Osteoblast (primary cell): Measurements from ENCODE around the gene EDIL3. TPM values are rescaled to one million over a fixed set of nuclear protein-coding genes. Genes with fewer than 3 reads are reported as not detected.

Experiments
- DNase-seq: peaks from one replicate; pipeline ENCODE4 v3.0.0; 2011; ENCODE audit warnings: low spot score, mixed read lengths; ENCODE audit not compliant: insufficient read length; ENCODE audit errors: missing footprints
- H2AFZ ChIP-seq: 2 replicates; pipeline ENCODE4 v1.6.0; 2011; ENCODE audit warnings: mild to moderate bottlenecking, low read length
- H3K27ac ChIP-seq: 2 replicates; pipeline ENCODE4 v1.5.1; 2011; ENCODE audit warnings: mild to moderate bottlenecking, low read depth, low read length, moderate library complexity
- H3K27me3 ChIP-seq: 2 replicates; pipeline ENCODE4 v1.6.0; 2012; ENCODE audit warnings: mild to moderate bottlenecking, control low read depth, inconsistent platforms, low read length, moderate library complexity; ENCODE audit not compliant: insufficient read depth
- H3K36me3 ChIP-seq: 2 replicates; pipeline ENCODE4 v1.5.1; 2011; ENCODE audit warnings: mild to moderate bottlenecking, low read length, control low read depth, moderate library complexity; ENCODE audit not compliant: insufficient read depth
- H3K4me1 ChIP-seq: 2 replicates; pipeline ENCODE4 v1.5.1; 2011; ENCODE audit warnings: mild to moderate bottlenecking, low read length, control low read depth, moderate library complexity; ENCODE audit not compliant: insufficient read depth
- H3K4me2 ChIP-seq: 2 replicates; pipeline ENCODE4 v1.6.0; 2011; ENCODE audit warnings: mild to moderate bottlenecking, low read length; ENCODE audit not compliant: insufficient read depth
- H3K4me3 ChIP-seq: fragments of 200-600 bp; sonication (generic); 3 replicates; pipeline ENCODE4 v1.5.1; 2012; ENCODE audit warnings: mild to moderate bottlenecking, low read length, inconsistent platforms; ENCODE audit not compliant: insufficient read depth
- H3K79me2 ChIP-seq: 2 replicates; pipeline ENCODE4 v1.6.0; 2012; ENCODE audit warnings: mild to moderate bottlenecking, low read length, control low read depth, inconsistent platforms; ENCODE audit not compliant: insufficient read depth
- H3K9me3 ChIP-seq: 2 replicates; pipeline ENCODE4 v1.5.1; 2011; ENCODE audit warnings: low read depth, low read length, control low read depth
- H4K20me1 ChIP-seq: 2 replicates; pipeline ENCODE4 v1.6.0; 2012; ENCODE audit warnings: mild to moderate bottlenecking, low read length, control low read depth; ENCODE audit not compliant: insufficient read depth
- total RNA-seq: library from RNA; depleted of rRNA; stranded (reverse); fragments of >200 nt; gene quantifications from 2 replicates; pipeline ENCODE4 v1.2.3, GENCODE V29; 2012
- TF ChIP-seq, protein P1 (sequence below): IDR thresholded peaks from 2 replicates; pipeline ENCODE4 v1.5.1; 2011; ENCODE audit warnings: mild to moderate bottlenecking, low read depth, low read length, moderate library complexity; ENCODE audit errors: extremely low read depth

Gene EDIL3
- total RNA-seq, 1 donor, result 366 TPM

DNA sequence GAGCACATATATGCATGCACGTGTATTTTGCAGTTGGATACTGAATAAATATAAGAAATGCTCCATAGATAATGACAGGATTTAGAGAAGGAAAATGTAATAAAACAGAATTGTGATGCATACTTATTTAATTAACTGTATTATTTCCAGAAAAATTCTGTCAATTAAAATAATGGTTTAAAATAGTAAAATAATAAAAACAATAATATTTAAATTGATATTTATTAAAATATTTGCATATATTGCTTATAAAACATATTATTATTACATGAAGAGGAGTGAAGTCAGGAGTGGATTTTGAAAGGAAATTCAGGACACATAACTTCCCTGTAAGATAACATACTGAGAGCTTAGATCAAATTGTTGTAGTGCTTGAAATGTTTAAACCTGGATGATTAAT is 21.4 kb upstream of the EDIL3 start:
- Histone ChIP-seq H3K27me3 (no peaks in the 10 kb centered on the region), H3K79me2 (no peaks in the 10 kb centered on the region), H3K9me3 (no peaks in the 10 kb centered on the region), H3K27ac (no peak overlapping the region), H3K4me1 (peaks cover 9% of the 10 kb centered on the region), H3K36me3 (no peaks in the 10 kb centered on the region), H2AFZ (no peak overlapping the region), H3K4me2 (no peak overlapping the region), H4K20me1 (no peaks in the 10 kb centered on the region), H3K4me3 (no peak overlapping the region)
- no peak for DNase-seq
- TF ChIP-seq, protein P1, sequence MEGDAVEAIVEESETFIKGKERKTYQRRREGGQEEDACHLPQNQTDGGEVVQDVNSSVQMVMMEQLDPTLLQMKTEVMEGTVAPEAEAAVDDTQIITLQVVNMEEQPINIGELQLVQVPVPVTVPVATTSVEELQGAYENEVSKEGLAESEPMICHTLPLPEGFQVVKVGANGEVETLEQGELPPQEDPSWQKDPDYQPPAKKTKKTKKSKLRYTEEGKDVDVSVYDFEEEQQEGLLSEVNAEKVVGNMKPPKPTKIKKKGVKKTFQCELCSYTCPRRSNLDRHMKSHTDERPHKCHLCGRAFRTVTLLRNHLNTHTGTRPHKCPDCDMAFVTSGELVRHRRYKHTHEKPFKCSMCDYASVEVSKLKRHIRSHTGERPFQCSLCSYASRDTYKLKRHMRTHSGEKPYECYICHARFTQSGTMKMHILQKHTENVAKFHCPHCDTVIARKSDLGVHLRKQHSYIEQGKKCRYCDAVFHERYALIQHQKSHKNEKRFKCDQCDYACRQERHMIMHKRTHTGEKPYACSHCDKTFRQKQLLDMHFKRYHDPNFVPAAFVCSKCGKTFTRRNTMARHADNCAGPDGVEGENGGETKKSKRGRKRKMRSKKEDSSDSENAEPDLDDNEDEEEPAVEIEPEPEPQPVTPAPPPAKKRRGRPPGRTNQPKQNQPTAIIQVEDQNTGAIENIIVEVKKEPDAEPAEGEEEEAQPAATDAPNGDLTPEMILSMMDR, result no peak

DNA sequence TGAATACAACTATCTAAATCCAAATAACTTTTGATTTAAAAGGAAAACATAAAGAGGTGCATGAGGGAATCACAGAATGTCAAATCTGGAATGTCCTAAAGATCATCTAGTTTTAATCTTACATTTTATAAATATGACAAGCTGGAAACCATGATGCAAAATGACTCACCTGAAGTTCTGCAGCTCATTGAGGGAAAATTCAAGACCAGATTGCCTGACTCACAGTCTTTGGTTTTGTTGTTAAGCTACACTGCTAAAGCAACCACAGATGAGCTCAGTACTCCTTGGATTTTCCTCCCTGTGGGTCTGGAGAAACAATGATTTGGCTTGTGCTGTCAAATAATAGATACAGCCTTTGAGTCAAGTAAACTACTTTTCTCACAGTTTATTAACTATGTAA is 19.1 kb upstream of the EDIL3 start:
- Histone ChIP-seq H4K20me1 (no peaks in the 10 kb centered on the region), H3K4me2 (peak overlapping the region; percentile 12), H3K36me3 (no peaks in the 10 kb centered on the region), H3K4me1 (peaks cover 9% of the 10 kb centered on the region), H3K27me3 (no peaks in the 10 kb centered on the region), H3K4me3 (no peak overlapping the region), H2AFZ (no peak overlapping the region), H3K79me2 (no peaks in the 10 kb centered on the region), H3K9me3 (no peaks in the 10 kb centered on the region), H3K27ac (peak overlapping the region; percentile 78)
- DNase-seq, result peak; percentile 84
- TF ChIP-seq, protein P1, result no peak

DNA sequence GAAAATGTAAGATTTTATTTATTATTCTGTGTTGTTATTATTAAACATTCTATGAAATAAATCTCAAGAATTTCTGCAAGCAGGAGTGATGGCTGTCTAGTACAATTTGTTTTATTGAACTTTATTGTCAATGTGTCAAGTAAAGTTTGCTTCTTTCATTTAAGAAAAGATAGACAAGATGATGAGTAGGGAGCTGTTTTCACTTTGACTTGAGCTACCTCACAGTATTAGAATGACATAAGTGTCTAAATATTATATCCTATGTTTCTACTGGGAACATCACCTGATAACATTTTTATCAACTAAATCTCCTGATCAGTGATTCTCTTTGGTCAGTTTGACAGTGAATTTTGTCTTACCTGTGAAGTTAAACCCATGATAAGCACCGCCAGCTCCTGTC is 12.7 kb upstream of the EDIL3 start:
- TF ChIP-seq, protein P1, result no peak
- Histone ChIP-seq H3K4me3 (no peak overlapping the region), H3K79me2 (peaks cover 2% of the 10 kb centered on the region), H3K36me3 (no peaks in the 10 kb centered on the region), H3K9me3 (no peaks in the 10 kb centered on the region), H3K4me2 (no peak overlapping the region), H3K27ac (no peak overlapping the region), H3K27me3 (no peaks in the 10 kb centered on the region), H3K4me1 (peaks cover 14% of the 10 kb centered on the region), H4K20me1 (no peaks in the 10 kb centered on the region), H2AFZ (no peak overlapping the region)
- no peak for DNase-seq

DNA sequence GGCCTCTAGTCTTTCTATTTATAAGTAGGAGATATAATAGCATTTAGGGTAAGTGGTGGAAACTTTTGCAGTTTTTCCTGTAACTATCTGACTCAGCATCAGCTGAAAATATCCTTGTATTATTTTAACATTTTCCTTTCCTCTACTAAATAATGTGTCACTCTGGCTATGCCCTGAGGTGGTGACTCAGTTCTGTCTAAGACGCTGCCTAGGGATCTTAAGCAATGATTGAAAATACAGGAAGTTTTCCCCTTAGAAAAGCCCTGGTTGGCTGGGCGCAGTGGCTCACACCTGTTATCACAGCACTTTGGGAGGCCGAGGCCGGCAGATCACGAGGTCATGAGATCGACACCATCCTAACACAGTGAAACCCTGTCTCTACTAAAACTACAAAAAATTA is 9.3 kb upstream of the EDIL3 start:
- Histone ChIP-seq H3K27ac (peak overlapping the region; percentile 72), H2AFZ (no peak overlapping the region)

More for the DNA sequence above, 9.3 kb upstream of the EDIL3 start:
- Histone ChIP-seq H3K9me3 (no peaks in the 10 kb centered on the region), H3K4me2 (peak overlapping the region; percentile 39), H3K27me3 (no peaks in the 10 kb centered on the region), H4K20me1 (no peaks in the 10 kb centered on the region), H3K4me3 (no peak overlapping the region), H3K79me2 (peaks cover 7% of the 10 kb centered on the region), H3K4me1 (peaks cover 14% of the 10 kb centered on the region), H3K36me3 (peaks cover 2% of the 10 kb centered on the region)
- TF ChIP-seq, protein P1, result peak; percentile 27
- peak; percentile 71 for DNase-seq
